T-helper 1 cell treated with Interleukin-12 subunit alpha and Interleukin-12 subunit beta and Interleukin-4 antibody, amounts not matched to agents 30 ng/mL and 1 ng/mL, for 36 hours (primary cell): Measurements from ENCODE around the gene LIMA1. TPM values are rescaled to one million over a fixed set of nuclear protein-coding genes. Genes with fewer than 3 reads are reported as not detected.
"Not testable (repeated sequence)": the region's sequence is repeated elsewhere in the genome, so short reads cannot be mapped to it uniquely, and the experiment has no call there.

Source experiments
- intact Hi-C: fragments of 100-400 bp; cut with micrococcal nuclease; formaldehyde crosslinking; loops from one replicate; pipeline ENCODE4 v1.15.1; 2024
- total RNA-seq: library from RNA; stranded (reverse); gene quantifications from 2 replicates; pipeline ENCODE4 v1.2.3, GENCODE V29; 2022

Gene LIMA1
- total RNA-seq, 1 donor from 2014 or later = 31.2 TPM

- intact Hi-C loops = loop anchor here (10.0 kb wide), 1 partner anchor 462 kb away; the partner anchor contains the start of gene NCKAP5L
These were observed 4.0 kb upstream of the LIMA1 start for GRCh38 chr12:50287271-50287670.

DNA sequence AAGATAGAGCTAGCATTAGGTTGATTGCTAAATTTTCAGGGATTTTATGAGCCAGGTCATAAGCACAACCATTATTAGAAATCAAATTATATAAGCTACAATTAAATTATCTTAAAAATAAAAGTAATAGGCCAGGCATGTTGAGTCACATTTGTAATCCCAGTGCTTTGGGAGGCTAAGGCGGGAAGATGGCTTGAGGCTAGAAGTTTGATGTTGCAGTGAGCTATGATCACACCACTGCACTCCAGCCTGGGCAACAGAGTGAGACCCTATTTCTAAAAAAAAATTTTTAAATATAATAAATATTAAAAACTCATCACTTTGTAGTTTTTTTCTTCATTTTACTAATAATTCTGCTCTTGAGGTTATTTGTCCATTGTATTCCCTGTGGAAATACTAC is 1.9 kb upstream of the LIMA1 start:
- intact Hi-C loops = loop anchor here (10.0 kb wide), 1 partner anchor 460 kb away; the partner anchor contains the start of gene NCKAP5L

- intact Hi-C loops = loop anchor here (1.0 to 10.0 kb wide), 7 partner anchors 60 to 458 kb away; partner anchors contain the start of genes CERS5, COX14 and NCKAP5L
These were observed 545 bp downstream of the LIMA1 start for GRCh38 chr12:50282721-50283228.

DNA sequence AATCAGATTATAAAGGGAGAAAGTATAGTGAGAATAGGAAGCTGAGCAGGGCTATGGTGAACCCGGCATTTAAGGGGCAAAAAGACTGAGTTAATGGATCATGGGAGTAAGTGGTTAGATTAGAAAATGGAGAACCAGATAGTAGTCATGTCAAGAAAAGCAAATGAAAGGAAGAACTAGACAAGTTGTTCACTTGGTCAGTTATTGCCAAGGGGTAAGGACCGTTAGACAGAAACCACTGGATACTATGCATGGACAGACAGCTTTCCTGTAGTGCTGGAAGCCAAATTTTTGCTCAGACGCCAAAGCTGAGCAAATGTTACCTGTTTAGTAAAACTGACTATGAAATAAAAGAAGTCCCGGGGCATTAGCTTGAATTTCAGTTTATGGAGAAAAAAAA is 3.8 kb downstream of the LIMA1 start:
- intact Hi-C loops = no loop called here

- intact Hi-C loops = no loop called here
These were observed 6.2 kb downstream of the LIMA1 start for GRCh38 chr12:50276912-50277671.

DNA sequence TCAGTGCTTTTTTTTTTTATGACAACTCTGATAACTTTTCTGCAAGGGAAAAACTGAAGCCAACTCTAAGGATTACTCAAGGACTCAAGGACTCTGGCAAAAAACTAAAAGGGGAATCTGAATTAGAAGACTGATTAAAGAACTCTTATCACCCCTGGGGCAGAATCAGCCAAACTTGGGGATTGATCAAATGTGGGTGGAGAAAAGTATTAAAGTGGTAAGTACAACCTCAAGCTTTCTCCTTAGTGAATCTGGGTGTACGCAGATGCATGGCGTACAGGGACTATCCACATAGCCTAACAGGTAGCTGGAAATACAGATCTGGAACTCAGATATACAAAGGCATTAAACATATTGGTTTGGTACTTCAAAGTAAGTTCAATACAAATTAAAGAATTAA is 7.3 kb downstream of the LIMA1 start:
- intact Hi-C loops = no loop called here

DNA sequence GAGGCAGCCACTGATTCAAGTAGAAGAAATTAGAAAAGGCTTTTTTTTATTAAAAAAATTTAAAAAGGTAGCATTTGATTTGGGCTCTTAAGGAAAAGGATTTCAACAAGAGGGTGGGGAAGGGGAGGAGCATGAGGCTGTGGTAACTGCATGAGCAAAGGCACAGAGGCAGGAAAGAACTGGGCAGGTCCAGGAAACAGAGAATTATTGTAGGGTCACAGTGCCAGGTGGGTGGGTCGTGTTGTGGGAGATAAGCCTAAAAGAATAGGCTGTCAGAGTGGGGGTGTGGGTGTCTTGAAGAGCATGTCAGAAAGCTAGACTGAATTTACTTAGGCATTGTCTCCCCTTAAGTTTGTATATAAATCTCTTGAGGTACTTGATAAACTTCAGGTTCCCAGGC is 7.8 kb downstream of the LIMA1 start:
- intact Hi-C loops = no loop called here

GRCh38 chr12:50275127-50275526 is 8.2 kb downstream of the LIMA1 start:
- intact Hi-C loops = not testable (repeated sequence)

- intact Hi-C loops = no loop called here
These were observed 11.5 kb downstream of the LIMA1 start for GRCh38 chr12:50271724-50272247.

DNA sequence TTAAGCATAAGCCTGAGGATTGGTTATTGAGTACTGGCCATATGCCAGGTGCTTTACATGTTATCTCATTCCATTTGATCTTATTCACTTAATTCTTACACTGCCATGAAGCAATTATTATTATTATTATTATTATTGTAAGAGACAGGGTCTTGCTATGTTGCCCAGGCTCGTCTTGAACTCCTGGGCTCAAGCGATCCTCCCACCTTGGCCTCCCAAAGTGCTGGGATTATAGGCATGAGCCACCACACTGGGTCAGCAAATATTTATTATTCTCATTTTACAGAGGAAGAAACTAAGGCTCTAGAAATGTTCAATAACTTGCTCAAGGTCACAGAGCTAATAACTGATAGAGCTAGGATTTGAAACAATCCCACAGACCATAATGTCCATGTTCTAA is 14.8 kb downstream of the LIMA1 start:
- intact Hi-C loops = no loop called here

GRCh38 chr12:50265770-50266524 is 17.4 kb downstream of the LIMA1 start:
- intact Hi-C loops = no loop called here

DNA sequence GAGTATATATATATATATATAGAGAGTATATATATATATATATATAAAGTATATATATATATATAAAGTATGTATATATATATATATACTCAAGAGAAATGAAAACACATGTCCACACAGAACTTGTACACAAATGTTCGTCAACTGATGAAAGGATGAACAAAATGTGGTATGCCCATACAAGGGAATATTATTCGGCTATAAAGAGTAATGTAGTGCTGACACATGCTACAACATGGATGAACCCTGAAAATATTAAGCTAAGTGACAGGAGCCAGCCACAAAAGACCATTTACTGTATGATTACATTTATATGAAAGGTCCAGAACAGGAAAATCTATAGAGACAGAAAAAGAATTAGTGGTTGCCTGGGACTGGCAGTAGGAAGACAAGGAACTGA is 19.5 kb downstream of the LIMA1 start:
- intact Hi-C loops = no loop called here

DNA sequence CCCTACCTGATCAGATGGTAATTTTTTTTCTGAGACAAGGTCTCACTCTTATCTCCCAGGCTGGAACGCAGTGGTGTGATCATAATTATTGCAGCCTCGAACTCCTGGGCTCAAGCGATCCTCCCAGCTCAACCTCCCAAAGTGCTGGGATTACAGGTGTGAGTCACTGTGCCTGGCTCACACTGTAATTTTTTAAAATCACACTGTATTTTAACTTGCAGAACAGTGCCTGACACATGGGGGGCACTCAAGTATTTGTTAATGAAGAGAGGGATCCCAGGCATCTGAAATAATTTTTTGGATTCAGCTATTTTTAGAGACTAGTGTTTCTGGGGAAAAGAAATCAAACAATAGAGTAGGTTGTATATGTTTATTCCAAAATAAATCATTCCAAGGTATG is 21.7 kb downstream of the LIMA1 start:
- intact Hi-C loops = no loop called here

- intact Hi-C loops = no loop called here
These were observed 25.2 kb downstream of the LIMA1 start for GRCh38 chr12:50258167-50258551.

DNA sequence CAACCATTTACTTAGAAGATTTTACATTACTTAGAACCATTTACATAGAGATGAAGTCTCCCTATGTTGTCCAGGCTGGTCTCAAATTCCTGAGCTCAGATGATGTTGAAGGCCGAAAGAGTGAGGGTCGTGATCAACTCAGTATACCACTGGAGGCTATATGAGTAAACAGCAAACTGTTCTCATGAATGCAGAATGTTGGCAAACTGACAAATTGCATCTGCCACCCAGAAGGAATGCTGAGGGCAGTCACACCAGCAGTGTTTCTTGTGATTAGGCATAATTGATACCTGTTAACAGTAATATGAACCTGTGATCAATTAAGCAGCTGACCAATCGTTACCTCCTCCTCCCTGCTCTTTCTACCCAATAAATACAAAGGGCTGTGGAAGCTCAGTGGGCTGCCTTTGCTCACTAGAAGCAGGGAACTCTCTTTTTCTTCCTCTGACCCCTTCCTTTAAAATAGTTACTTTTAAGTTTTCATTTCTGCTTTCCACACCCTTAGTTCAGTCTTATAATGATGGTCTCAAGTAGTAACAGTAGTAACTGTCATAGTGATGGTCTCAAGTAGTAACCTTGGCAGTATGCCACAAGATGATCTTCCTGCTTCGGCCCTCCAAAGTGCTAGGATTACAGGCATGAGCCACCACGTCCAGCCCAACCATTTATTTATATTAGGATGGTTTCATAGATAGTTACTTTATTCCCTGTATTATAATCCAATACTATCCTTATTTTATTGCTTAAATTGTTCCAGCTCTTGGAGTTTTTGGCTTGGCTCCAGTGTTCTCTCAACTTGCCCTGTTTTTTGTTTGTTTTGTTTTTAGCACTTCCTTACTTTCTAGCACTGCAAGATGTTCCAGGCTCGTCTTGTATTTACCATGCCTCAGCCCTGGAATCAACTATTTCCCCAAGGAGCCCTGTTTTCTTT is 25.8 kb downstream of the LIMA1 start:
- intact Hi-C loops = no loop called here

DNA sequence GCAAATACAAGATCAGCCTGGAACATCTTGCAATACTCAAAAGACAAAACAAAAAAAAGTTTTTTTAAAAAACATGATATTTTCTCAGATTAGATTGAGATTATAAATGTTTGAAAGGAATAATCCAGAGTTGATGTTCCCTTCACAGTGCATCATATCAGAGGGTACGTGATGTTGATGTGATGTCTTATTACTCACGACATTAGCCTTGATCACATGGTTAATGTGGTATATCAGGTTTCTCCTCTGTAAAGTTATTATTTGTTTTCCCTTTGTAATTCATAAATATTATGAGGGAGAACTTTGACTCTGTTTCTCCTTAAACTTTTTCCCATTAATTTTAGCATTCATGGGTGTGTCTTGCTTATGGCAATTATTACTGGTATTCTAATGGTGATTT is 26.6 kb downstream of the LIMA1 start:
- intact Hi-C loops = no loop called here

GRCh38 chr12:50252977-50253602 is 30.2 kb downstream of the LIMA1 start:
- intact Hi-C loops = no loop called here

- intact Hi-C loops = no loop called here
These were observed 31.6 kb downstream of the LIMA1 start for GRCh38 chr12:50251619-50252252.

DNA sequence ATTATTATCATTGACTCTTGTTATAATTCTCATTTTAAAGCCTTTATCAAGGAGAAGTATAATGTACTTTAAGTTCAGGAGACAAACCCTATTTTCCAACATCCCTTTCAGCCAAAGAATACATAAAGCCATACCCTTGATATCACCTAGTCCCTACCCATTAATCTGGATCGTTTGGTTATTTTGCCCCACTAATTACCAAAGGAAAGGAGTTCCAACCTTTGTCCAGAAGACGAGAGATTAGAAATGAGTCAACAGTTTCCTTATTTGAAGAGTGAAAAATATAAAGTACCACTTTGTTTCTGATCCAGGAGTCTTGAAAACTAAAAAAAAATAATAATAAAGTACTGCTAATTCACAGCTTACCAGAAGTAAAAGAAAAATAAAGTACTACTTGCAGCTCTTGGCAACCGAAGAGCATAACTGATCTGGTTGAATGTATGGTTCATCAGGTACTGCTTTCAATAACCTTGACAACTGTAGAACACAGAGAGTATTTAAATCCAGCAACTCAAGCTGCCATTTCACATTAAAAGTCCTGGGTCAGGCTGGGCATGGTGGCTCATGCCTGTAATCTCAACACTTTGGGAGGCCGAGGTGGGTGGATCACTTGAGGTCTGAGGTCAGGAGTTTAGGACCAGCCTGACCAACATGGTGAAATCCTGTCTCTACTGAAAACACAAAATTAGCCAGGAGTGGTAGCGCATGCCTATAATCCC is 33.7 kb downstream of the LIMA1 start:
- intact Hi-C loops = loop anchor here (5.0 kb wide), 1 partner anchor 37 kb away; no protein-coding TSS in a partner anchor
